Measurements from ENCODE around the gene RNF40. TPM values are rescaled to one million over a fixed set of nuclear protein-coding genes. Genes with fewer than 3 reads are reported as not detected.

RNF40 gene
- 63.1 and 88.3 TPM in 2 replicates for total RNA-seq

- peak within 1 kb of the TSS; percentile 94 for H3K4me3 ChIP-seq (ENCODE audit: insufficient read depth, low read length)
- TF ChIP-seq, protein P1, sequence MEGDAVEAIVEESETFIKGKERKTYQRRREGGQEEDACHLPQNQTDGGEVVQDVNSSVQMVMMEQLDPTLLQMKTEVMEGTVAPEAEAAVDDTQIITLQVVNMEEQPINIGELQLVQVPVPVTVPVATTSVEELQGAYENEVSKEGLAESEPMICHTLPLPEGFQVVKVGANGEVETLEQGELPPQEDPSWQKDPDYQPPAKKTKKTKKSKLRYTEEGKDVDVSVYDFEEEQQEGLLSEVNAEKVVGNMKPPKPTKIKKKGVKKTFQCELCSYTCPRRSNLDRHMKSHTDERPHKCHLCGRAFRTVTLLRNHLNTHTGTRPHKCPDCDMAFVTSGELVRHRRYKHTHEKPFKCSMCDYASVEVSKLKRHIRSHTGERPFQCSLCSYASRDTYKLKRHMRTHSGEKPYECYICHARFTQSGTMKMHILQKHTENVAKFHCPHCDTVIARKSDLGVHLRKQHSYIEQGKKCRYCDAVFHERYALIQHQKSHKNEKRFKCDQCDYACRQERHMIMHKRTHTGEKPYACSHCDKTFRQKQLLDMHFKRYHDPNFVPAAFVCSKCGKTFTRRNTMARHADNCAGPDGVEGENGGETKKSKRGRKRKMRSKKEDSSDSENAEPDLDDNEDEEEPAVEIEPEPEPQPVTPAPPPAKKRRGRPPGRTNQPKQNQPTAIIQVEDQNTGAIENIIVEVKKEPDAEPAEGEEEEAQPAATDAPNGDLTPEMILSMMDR (IDR thresholded peaks at IDR 0.05; ENCODE audit: extremely low read depth, low read depth, low read length): no peak
- peaks cover 25% of the 10 kb centered on the region for H3K4me1 ChIP-seq (ENCODE audit: insufficient read depth, low read length)
- peak; percentile 100 for DNase-seq (ENCODE audit: insufficient read length, low spot score, missing footprints)
- no peaks in the 10 kb centered on the region for H3K9me3 ChIP-seq (ENCODE audit: low read depth, low read length)
- H3K36me3 ChIP-seq (ENCODE audit: insufficient read depth, low read length): peaks cover 43% of the 10 kb centered on the region
- peak within 1 kb of the TSS; percentile 95 for H2AFZ ChIP-seq (ENCODE audit: low read length)
- H3K4me2 ChIP-seq (ENCODE audit: insufficient read depth, low read length): peak within 1 kb of the TSS; percentile 100
- peak within 1 kb of the TSS; percentile 91 for H3K27ac ChIP-seq (ENCODE audit: low read depth, low read length)
- H4K20me1 ChIP-seq (ENCODE audit: insufficient read depth, low read length): peaks cover 20% of the 10 kb centered on the region
- no peaks in the 10 kb centered on the region for H3K27me3 ChIP-seq (ENCODE audit: insufficient read depth, low read length)
- H3K79me2 ChIP-seq (ENCODE audit: insufficient read depth, low read length): peaks cover 36% of the 10 kb centered on the region
Observed at GRCh38 chr16:30761928-30762902, at the start of gene RNF40, which contains the start of gene CFAP119. Gene RNF40 (plus strand): TSS chr16:30762322. CDS start chr16:30762546, 224 bp downstream. Gene CFAP119 (minus strand): TSS chr16:30762062. CDS start chr16:30761748, 314 bp downstream.

DNA sequence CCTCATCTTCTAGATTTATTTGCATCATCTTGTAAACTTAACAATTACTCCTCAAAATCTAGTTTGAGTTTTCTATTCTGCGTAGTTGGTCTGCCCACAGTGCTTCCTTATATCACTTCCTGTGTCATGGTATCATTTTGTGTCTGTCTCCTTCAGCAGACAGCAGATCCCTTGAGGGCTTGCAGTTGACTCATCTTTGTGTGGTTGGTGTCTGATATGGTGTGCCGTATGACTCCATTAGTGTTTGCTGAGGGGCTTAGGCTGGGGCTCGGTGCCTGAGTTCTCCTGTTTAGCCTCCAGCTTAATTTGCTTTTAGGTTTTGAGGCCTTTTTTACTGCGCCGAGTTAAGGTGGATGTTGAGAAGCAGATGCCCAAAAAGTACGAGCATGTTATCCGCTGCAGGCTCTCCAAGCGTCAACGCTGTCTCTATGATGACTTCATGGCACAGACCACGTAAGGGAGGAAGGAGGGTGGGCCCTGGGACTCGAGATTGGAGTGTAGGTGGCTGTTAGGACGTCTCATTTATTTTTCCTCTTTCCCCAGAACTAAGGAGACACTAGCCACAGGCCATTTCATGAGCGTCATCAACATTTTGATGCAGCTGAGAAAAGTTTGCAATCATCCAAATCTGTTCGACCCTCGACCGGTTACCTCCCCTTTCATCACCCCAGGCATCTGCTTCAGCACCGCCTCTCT is 46.2 kb upstream of the RNF40 start:
- Histone ChIP-seq H3K9me3 (ENCODE audit: low read depth, low read length) (no peaks in the 10 kb centered on the region), H3K79me2 (ENCODE audit: insufficient read depth, low read length) (peaks cover 46% of the 10 kb centered on the region), H3K4me3 (ENCODE audit: insufficient read depth, low read length) (no peak overlapping the region), H3K36me3 (ENCODE audit: insufficient read depth, low read length) (peaks cover 81% of the 10 kb centered on the region), H4K20me1 (ENCODE audit: insufficient read depth, low read length) (peaks cover 51% of the 10 kb centered on the region), H2AFZ (ENCODE audit: low read length) (no peak overlapping the region), H3K27me3 (ENCODE audit: insufficient read depth, low read length) (no peaks in the 10 kb centered on the region), H3K4me2 (ENCODE audit: insufficient read depth, low read length) (no peak overlapping the region), H3K4me1 (ENCODE audit: insufficient read depth, low read length) (peaks cover 10% of the 10 kb centered on the region), H3K27ac (ENCODE audit: low read depth, low read length) (peak overlapping the region; percentile 49)
- TF ChIP-seq, protein P1 (IDR thresholded peaks at IDR 0.05; ENCODE audit: extremely low read depth, low read depth, low read length): no peak
- DNase-seq (ENCODE audit: insufficient read length, low spot score, missing footprints): peak; percentile 86

- H3K27ac ChIP-seq (ENCODE audit: low read depth, low read length): no peak overlapping the region
- H3K9me3 ChIP-seq (ENCODE audit: low read depth, low read length): no peaks in the 10 kb centered on the region
- peaks cover 87% of the 10 kb centered on the region for H3K36me3 ChIP-seq (ENCODE audit: insufficient read depth, low read length)
- H2AFZ ChIP-seq (ENCODE audit: low read length): no peak overlapping the region
- no peak for DNase-seq (ENCODE audit: insufficient read length, low spot score, missing footprints)
- peaks cover 4% of the 10 kb centered on the region for H3K4me1 ChIP-seq (ENCODE audit: insufficient read depth, low read length)
- peaks cover 51% of the 10 kb centered on the region for H3K79me2 ChIP-seq (ENCODE audit: insufficient read depth, low read length)
- no peaks in the 10 kb centered on the region for H3K27me3 ChIP-seq (ENCODE audit: insufficient read depth, low read length)
- TF ChIP-seq, protein P1 (IDR thresholded peaks at IDR 0.05; ENCODE audit: extremely low read depth, low read depth, low read length): no peak
- H3K4me3 ChIP-seq (ENCODE audit: insufficient read depth, low read length): no peak overlapping the region
- peaks cover 34% of the 10 kb centered on the region for H4K20me1 ChIP-seq (ENCODE audit: insufficient read depth, low read length)
- no peak overlapping the region for H3K4me2 ChIP-seq (ENCODE audit: insufficient read depth, low read length)
Observed at GRCh38 chr16:30720086-30720485, 42.0 kb upstream of the RNF40 start.
